ENCODE measurements around the gene EPM2AIP1. TPM values are rescaled to one million over a fixed set of nuclear protein-coding genes. Genes with fewer than 3 reads are reported as not detected.

The EPM2AIP1 gene
- total and polyA plus RNA-seq, 2 of the 8 experiments (the other 6 are each of a cell fraction or from before 2014, with no cell fraction given), result 6.6 to 9.0 TPM

DNA sequence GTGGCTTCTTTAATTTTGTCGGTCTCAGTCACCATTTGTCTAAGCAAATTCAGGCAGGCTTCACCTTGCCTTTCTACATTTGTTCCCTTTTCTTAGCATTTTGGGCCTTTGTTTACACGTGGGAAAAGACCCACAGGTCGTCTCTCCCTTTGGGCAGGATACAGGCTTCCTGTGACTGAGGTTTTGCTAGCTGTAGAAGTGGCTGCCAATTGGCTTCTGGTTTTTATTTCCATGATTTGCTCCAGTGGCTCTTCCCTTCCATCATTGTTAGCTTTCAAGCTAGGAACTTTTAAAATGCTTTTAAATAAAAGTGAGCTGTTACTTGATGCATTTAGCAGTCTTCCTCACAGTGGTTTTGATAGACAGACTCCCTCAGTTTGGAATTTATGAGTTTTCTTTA lies 37.7 kb upstream of the EPM2AIP1 start (continued):
- TF ChIP-seq, protein P1, sequence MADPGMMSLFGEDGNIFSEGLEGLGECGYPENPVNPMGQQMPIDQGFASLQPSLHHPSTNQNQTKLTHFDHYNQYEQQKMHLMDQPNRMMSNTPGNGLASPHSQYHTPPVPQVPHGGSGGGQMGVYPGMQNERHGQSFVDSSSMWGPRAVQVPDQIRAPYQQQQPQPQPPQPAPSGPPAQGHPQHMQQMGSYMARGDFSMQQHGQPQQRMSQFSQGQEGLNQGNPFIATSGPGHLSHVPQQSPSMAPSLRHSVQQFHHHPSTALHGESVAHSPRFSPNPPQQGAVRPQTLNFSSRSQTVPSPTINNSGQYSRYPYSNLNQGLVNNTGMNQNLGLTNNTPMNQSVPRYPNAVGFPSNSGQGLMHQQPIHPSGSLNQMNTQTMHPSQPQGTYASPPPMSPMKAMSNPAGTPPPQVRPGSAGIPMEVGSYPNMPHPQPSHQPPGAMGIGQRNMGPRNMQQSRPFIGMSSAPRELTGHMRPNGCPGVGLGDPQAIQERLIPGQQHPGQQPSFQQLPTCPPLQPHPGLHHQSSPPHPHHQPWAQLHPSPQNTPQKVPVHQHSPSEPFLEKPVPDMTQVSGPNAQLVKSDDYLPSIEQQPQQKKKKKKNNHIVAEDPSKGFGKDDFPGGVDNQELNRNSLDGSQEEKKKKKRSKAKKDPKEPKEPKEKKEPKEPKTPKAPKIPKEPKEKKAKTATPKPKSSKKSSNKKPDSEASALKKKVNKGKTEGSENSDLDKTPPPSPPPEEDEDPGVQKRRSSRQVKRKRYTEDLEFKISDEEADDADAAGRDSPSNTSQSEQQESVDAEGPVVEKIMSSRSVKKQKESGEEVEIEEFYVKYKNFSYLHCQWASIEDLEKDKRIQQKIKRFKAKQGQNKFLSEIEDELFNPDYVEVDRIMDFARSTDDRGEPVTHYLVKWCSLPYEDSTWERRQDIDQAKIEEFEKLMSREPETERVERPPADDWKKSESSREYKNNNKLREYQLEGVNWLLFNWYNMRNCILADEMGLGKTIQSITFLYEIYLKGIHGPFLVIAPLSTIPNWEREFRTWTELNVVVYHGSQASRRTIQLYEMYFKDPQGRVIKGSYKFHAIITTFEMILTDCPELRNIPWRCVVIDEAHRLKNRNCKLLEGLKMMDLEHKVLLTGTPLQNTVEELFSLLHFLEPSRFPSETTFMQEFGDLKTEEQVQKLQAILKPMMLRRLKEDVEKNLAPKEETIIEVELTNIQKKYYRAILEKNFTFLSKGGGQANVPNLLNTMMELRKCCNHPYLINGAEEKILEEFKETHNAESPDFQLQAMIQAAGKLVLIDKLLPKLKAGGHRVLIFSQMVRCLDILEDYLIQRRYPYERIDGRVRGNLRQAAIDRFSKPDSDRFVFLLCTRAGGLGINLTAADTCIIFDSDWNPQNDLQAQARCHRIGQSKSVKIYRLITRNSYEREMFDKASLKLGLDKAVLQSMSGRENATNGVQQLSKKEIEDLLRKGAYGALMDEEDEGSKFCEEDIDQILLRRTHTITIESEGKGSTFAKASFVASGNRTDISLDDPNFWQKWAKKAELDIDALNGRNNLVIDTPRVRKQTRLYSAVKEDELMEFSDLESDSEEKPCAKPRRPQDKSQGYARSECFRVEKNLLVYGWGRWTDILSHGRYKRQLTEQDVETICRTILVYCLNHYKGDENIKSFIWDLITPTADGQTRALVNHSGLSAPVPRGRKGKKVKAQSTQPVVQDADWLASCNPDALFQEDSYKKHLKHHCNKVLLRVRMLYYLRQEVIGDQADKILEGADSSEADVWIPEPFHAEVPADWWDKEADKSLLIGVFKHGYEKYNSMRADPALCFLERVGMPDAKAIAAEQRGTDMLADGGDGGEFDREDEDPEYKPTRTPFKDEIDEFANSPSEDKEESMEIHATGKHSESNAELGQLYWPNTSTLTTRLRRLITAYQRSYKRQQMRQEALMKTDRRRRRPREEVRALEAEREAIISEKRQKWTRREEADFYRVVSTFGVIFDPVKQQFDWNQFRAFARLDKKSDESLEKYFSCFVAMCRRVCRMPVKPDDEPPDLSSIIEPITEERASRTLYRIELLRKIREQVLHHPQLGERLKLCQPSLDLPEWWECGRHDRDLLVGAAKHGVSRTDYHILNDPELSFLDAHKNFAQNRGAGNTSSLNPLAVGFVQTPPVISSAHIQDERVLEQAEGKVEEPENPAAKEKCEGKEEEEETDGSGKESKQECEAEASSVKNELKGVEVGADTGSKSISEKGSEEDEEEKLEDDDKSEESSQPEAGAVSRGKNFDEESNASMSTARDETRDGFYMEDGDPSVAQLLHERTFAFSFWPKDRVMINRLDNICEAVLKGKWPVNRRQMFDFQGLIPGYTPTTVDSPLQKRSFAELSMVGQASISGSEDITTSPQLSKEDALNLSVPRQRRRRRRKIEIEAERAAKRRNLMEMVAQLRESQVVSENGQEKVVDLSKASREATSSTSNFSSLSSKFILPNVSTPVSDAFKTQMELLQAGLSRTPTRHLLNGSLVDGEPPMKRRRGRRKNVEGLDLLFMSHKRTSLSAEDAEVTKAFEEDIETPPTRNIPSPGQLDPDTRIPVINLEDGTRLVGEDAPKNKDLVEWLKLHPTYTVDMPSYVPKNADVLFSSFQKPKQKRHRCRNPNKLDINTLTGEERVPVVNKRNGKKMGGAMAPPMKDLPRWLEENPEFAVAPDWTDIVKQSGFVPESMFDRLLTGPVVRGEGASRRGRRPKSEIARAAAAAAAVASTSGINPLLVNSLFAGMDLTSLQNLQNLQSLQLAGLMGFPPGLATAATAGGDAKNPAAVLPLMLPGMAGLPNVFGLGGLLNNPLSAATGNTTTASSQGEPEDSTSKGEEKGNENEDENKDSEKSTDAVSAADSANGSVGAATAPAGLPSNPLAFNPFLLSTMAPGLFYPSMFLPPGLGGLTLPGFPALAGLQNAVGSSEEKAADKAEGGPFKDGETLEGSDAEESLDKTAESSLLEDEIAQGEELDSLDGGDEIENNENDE (IDR thresholded peaks at IDR 0.05; ENCODE audit: insufficient replicate concordance, low read length), result no peak
- no peak for TF ChIP-seq CEBPB (IDR thresholded peaks at IDR 0.05; ENCODE audit: low read depth, low read length)
- no peak for TF ChIP-seq BACH1 (IDR thresholded peaks at IDR 0.05; ENCODE audit: low read length)
- no peak for TF ChIP-seq CTBP2 (IDR thresholded peaks at IDR 0.05; ENCODE audit: borderline replicate concordance, insufficient read depth, insufficient read length, low read length)
- no peak for TF ChIP-seq TAF1 (IDR thresholded peaks at IDR 0.05; ENCODE audit: low read depth, low read length)
- TF ChIP-seq, protein P2, sequence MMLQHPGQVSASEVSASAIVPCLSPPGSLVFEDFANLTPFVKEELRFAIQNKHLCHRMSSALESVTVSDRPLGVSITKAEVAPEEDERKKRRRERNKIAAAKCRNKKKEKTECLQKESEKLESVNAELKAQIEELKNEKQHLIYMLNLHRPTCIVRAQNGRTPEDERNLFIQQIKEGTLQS (IDR thresholded peaks at IDR 0.05; ENCODE audit: insufficient read depth, low read depth, low read length), result no peak
- no peak for TF ChIP-seq RFX5 (IDR thresholded peaks at IDR 0.05; ENCODE audit: borderline replicate concordance, low read depth, low read length)
- TF ChIP-seq BRCA1 (IDR thresholded peaks at IDR 0.05; ENCODE audit: low read depth, low read length), result no peak
- TF ChIP-seq TAF7 (optimal IDR thresholded peaks at IDR 0.05; ENCODE audit: borderline replicate concordance, low read depth, low read length), result no peak
- no peak for TF ChIP-seq CBX5 (IDR thresholded peaks at IDR 0.05; ENCODE audit: low read depth, low read length)
